Frontal cortex (tissue), 4 donors: ENCODE measurements around the gene IL1R1. TPM values are rescaled to one million over a fixed set of nuclear protein-coding genes. Genes with fewer than 3 reads are reported as not detected.

ENCODE experiments used
- DNase-seq, 2 donors: peaks; one replicate each; pipeline ENCODE4 v3.0.0; 2012; ENCODE audit warnings: low spot score in 2 of 2
- FAIRE-seq: peaks from 2 replicates; lab custom pipeline; 2012; peaks lifted over from hg19 to GRCh38; lab: Jason Lieb, UNC
- total RNA-seq: library from RNA; depleted of rRNA; stranded (reverse); fragments of >200 nt; gene quantifications from one replicate; pipeline ENCODE4 v1.2.3, GENCODE V29; 2014
- donor health status: control.
- donor health status: control.
- donor health status: control.

IL1R1 gene
- total RNA-seq, 1 donor from 2014 or later: 0.41 TPM

- DNase-seq: no peak
Observed at GRCh38 chr2:102158011-102158755, 15.6 kb downstream of the IL1R1 start.

GRCh38 chr2:102159295-102159694 is 16.7 kb downstream of the IL1R1 start:
- no peak for FAIRE-seq
- no peak for DNase-seq

More at GRCh38 chr2:102158011-102158755, 15.6 kb downstream of the IL1R1 start:
- no peak for FAIRE-seq

- FAIRE-seq (no peak), DNase-seq (no peak)
Observed at GRCh38 chr2:102166189-102166845, 23.8 kb downstream of the IL1R1 start.

GRCh38 chr2:102168026-102168771 is 25.7 kb downstream of the IL1R1 start:
- no peak for FAIRE-seq
- no peak for DNase-seq

- no peak for FAIRE-seq
- DNase-seq: no peak
Observed at GRCh38 chr2:102171946-102172345, 29.4 kb downstream of the IL1R1 start.

- DNase-seq (no peak), FAIRE-seq (no peak)
Observed at GRCh38 chr2:102172745-102173144, 30.2 kb downstream of the IL1R1 start.

- DNase-seq: no peak
- no peak for FAIRE-seq
Observed at GRCh38 chr2:102176172-102176571, 33.6 kb downstream of the IL1R1 start.

GRCh38 chr2:102177814-102178478 is 35.4 kb downstream of the IL1R1 start:
- FAIRE-seq: no peak
- no peak for DNase-seq

- DNase-seq (no peak), FAIRE-seq (no peak)
Observed at GRCh38 chr2:102179061-102179460, 36.5 kb downstream of the IL1R1 start.

- no peak for DNase-seq
- no peak for FAIRE-seq
Observed at GRCh38 chr2:102179788-102180686, 37.5 kb downstream of the IL1R1 start.

- no peak for DNase-seq
- no peak for FAIRE-seq
Observed at GRCh38 chr2:102180687-102180999, 38.1 kb downstream of the IL1R1 start.

- FAIRE-seq (no peak), DNase-seq (no peak)
Observed at GRCh38 chr2:102181376-102181775, 38.8 kb downstream of the IL1R1 start.

- no peak for DNase-seq
- FAIRE-seq: no peak
Observed at GRCh38 chr2:102181919-102182635, 39.5 kb downstream of the IL1R1 start.

GRCh38 chr2:102184018-102184417 is 41.5 kb downstream of the IL1R1 start:
- DNase-seq (no peak), FAIRE-seq (no peak)

GRCh38 chr2:102184568-102184967 is 42.0 kb downstream of the IL1R1 start:
- DNase-seq: no peak
- FAIRE-seq: no peak

GRCh38 chr2:102185347-102185746 is 42.8 kb downstream of the IL1R1 start:
- FAIRE-seq: no peak
- DNase-seq: no peak

- no peak for FAIRE-seq
- DNase-seq: peak in 1 of 2 donors; percentile 24
Observed at GRCh38 chr2:102186791-102187495, 44.4 kb downstream of the IL1R1 start, which contains the start of gene IL1RL2. IL1RL2 (plus strand) TSS chr2:102187023; CDS start chr2:102187868, 845 bp downstream.

GRCh38 chr2:102187496-102188150 is 45.1 kb downstream of the IL1R1 start:
- DNase-seq (peak; percentile 31 to 49), FAIRE-seq (no peak)
